SK-N-SH treated with all-trans-retinoic acid at 6 μM for 48 hours (cell line): ENCODE data around the gene SYK.

Source experiments
- ATAC-seq: fragments of 200-7000 bp; cut with Tn5 transposase; 3 replicates; pipeline ENCODE4 v1.9.1; 2020; ENCODE audit warnings: mild to moderate bottlenecking, moderate library complexity
- ARNTL ChIP-seq: fragments of 450-650 bp; formaldehyde crosslinking; IDR thresholded peaks from 2 replicates; pipeline ENCODE4 v1.5.0; 2020; ENCODE audit warnings: low read depth, mild to moderate bottlenecking, moderate library complexity, borderline replicate concordance
- BACH2 ChIP-seq: fragments of 250-450 bp; sonication (Bioruptor Pico); IDR thresholded peaks from 2 replicates; pipeline ENCODE4 v1.9.0; 2021; ENCODE audit warnings: mild to moderate bottlenecking, borderline replicate concordance
- CSDC2 ChIP-seq: fragments of 250-450 bp; sonication (Bioruptor Pico); IDR thresholded peaks from 2 replicates; pipeline ENCODE4 v1.5.0; 2020; ENCODE audit warnings: mild to moderate bottlenecking, moderate library complexity
- ESRRG ChIP-seq: fragments of 250-450 bp; sonication (Bioruptor Pico); IDR thresholded peaks from 2 replicates; pipeline ENCODE4 v1.6.1; 2021; ENCODE audit warnings: mild to moderate bottlenecking
- GLIS3 ChIP-seq: fragments of 250-450 bp; sonication (Bioruptor Pico); IDR thresholded peaks from 2 replicates; pipeline ENCODE4 v1.5.0; 2020; ENCODE audit warnings: mild to moderate bottlenecking, moderate library complexity
- ISL1 ChIP-seq: fragments of 250-450 bp; sonication (Bioruptor Pico); IDR thresholded peaks from 2 replicates; pipeline ENCODE4 v2.1.2; 2022; ENCODE audit warnings: mild to moderate bottlenecking, moderate library complexity
- OSR1 ChIP-seq: fragments of 250-450 bp; sonication (Bioruptor Pico); IDR thresholded peaks from 2 replicates; pipeline ENCODE4 v1.8.0; 2022; ENCODE audit warnings: moderate library complexity, mild to moderate bottlenecking, inconsistent platforms
- PPARA ChIP-seq: fragments of 250-450 bp; sonication (Bioruptor Pico); IDR thresholded peaks from 2 replicates; pipeline ENCODE4 v1.5.0; 2020; ENCODE audit warnings: mild to moderate bottlenecking, borderline replicate concordance
- RARB ChIP-seq: fragments of 250-450 bp; sonication (Bioruptor Pico); IDR thresholded peaks from 2 replicates; pipeline ENCODE4 v1.8.0; 2021; ENCODE audit warnings: mild to moderate bottlenecking, moderate library complexity
- SNAI2 ChIP-seq: fragments of 250-450 bp; sonication (Bioruptor Pico); IDR thresholded peaks from 2 replicates; pipeline ENCODE4 v1.5.0; 2020; ENCODE audit warnings: mild to moderate bottlenecking, moderate library complexity
- TCF4 ChIP-seq: fragments of 250-450 bp; sonication (Bioruptor Pico); IDR thresholded peaks from 2 replicates; pipeline ENCODE4 v1.8.0; 2021; ENCODE audit warnings: mild to moderate bottlenecking, moderate library complexity, borderline replicate concordance
- TOX ChIP-seq: fragments of 250-450 bp; sonication (Bioruptor Pico); IDR thresholded peaks from 2 replicates; pipeline ENCODE4 v1.8.0; 2021; ENCODE audit warnings: mild to moderate bottlenecking, moderate library complexity, borderline replicate concordance
- ZFP3 ChIP-seq: fragments of 250-450 bp; sonication (Bioruptor Pico); IDR thresholded peaks from 2 replicates; pipeline ENCODE4 v1.5.0; 2020; ENCODE audit warnings: mild to moderate bottlenecking, moderate library complexity
- ZFP30 ChIP-seq: fragments of 450-650 bp; formaldehyde crosslinking; IDR thresholded peaks from 2 replicates; pipeline ENCODE4 v1.5.0; 2022; ENCODE audit warnings: mild to moderate bottlenecking, moderate library complexity
- ZNF565 ChIP-seq: fragments of 450-650 bp; formaldehyde crosslinking; conservative IDR thresholded peaks from 2 replicates; pipeline ENCODE4 v1.5.0; 2020; ENCODE audit warnings: low read depth, mild to moderate bottlenecking, moderate library complexity
- ZNF70 ChIP-seq: fragments of 450-650 bp; formaldehyde crosslinking; IDR thresholded peaks from 2 replicates; pipeline ENCODE4 v1.5.0; 2020; ENCODE audit warnings: mild to moderate bottlenecking, moderate library complexity
- ZNF8 ChIP-seq: fragments of 450-650 bp; formaldehyde crosslinking; IDR thresholded peaks from 2 replicates; pipeline ENCODE4 v1.5.0; 2020; ENCODE audit warnings: mild to moderate bottlenecking, moderate library complexity
- TF ChIP-seq, protein P1 (sequence below): fragments of 250-450 bp; sonication (Bioruptor Pico); IDR thresholded peaks from 2 replicates; pipeline ENCODE4 v1.8.0; 2020; ENCODE audit warnings: mild to moderate bottlenecking, moderate library complexity, borderline replicate concordance
- TF ChIP-seq, protein P2 (sequence below): fragments of 250-450 bp; sonication (Bioruptor Pico); IDR thresholded peaks from 2 replicates; pipeline ENCODE4 v1.5.1; 2021; ENCODE audit warnings: mild to moderate bottlenecking, moderate library complexity
- TF ChIP-seq, protein P3 (sequence below): fragments of 250-450 bp; sonication (Bioruptor Pico); IDR thresholded peaks from 2 replicates; pipeline ENCODE4 v1.5.1; 2020; ENCODE audit warnings: low read depth, mild to moderate bottlenecking, moderate library complexity
- TF ChIP-seq, protein P4 (sequence below): fragments of 250-450 bp; sonication (Bioruptor Pico); IDR thresholded peaks from 2 replicates; pipeline ENCODE4 v1.8.0; 2021; ENCODE audit warnings: low read depth, mild to moderate bottlenecking, moderate library complexity, borderline replicate concordance
- TF ChIP-seq, protein P5 (sequence below): fragments of 250-450 bp; sonication (Bioruptor Pico); IDR thresholded peaks from 2 replicates; pipeline ENCODE4 v1.5.0; 2020; ENCODE audit warnings: mild to moderate bottlenecking, moderate library complexity

SYK gene

DNA sequence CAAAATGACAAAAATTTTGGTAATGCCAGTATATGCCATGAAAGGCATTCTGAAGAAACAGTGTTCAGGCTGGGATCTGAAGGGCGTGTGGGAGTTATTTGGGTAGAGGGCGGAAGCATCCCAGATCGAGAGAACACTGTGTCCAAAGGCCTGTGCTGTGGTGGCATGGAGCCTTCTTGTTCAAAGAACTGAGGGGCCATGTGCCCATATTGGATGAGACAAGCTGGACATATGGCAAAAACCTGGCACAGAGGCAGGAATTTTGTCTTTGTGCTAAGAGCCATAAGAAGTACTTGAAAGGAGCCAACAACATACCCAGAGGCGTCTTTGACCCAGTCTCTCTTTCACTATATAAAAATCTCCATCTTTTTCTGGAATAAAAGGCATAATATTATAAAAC lies 128.0 kb downstream of the SYK start:
- ATAC-seq = no peak
- TF ChIP-seq ESRRG (CRISPR knock-in tag) (no peak), ZNF565 (CRISPR knock-in tag) (no peak), BACH2 (CRISPR knock-in tag) (no peak), OSR1 (CRISPR knock-in tag) (no peak), SNAI2 (no peak), GLIS3 (CRISPR knock-in tag) (no peak), TOX (CRISPR knock-in tag) (no peak), RARB (CRISPR knock-in tag) (no peak), ZFP30 (no peak), PPARA (CRISPR knock-in tag) (no peak), CSDC2 (CRISPR knock-in tag) (no peak), ISL1 (CRISPR knock-in tag) (no peak), TCF4 (CRISPR knock-in tag) (no peak), ZFP3 (CRISPR knock-in tag) (no peak), ZNF70 (no peak)
- TF ChIP-seq, protein P1, sequence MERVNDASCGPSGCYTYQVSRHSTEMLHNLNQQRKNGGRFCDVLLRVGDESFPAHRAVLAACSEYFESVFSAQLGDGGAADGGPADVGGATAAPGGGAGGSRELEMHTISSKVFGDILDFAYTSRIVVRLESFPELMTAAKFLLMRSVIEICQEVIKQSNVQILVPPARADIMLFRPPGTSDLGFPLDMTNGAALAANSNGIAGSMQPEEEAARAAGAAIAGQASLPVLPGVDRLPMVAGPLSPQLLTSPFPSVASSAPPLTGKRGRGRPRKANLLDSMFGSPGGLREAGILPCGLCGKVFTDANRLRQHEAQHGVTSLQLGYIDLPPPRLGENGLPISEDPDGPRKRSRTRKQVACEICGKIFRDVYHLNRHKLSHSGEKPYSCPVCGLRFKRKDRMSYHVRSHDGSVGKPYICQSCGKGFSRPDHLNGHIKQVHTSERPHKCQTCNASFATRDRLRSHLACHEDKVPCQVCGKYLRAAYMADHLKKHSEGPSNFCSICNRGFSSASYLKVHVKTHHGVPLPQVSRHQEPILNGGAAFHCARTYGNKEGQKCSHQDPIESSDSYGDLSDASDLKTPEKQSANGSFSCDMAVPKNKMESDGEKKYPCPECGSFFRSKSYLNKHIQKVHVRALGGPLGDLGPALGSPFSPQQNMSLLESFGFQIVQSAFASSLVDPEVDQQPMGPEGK (CRISPR knock-in tag) = no peak
- TF ChIP-seq, protein P2, sequence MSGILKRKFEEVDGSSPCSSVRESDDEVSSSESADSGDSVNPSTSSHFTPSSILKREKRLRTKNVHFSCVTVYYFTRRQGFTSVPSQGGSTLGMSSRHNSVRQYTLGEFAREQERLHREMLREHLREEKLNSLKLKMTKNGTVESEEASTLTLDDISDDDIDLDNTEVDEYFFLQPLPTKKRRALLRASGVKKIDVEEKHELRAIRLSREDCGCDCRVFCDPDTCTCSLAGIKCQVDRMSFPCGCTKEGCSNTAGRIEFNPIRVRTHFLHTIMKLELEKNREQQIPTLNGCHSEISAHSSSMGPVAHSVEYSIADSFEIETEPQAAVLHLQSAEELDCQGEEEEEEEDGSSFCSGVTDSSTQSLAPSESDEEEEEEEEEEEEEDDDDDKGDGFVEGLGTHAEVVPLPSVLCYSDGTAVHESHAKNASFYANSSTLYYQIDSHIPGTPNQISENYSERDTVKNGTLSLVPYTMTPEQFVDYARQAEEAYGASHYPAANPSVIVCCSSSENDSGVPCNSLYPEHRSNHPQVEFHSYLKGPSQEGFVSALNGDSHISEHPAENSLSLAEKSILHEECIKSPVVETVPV = no peak
- TF ChIP-seq, protein P3, sequence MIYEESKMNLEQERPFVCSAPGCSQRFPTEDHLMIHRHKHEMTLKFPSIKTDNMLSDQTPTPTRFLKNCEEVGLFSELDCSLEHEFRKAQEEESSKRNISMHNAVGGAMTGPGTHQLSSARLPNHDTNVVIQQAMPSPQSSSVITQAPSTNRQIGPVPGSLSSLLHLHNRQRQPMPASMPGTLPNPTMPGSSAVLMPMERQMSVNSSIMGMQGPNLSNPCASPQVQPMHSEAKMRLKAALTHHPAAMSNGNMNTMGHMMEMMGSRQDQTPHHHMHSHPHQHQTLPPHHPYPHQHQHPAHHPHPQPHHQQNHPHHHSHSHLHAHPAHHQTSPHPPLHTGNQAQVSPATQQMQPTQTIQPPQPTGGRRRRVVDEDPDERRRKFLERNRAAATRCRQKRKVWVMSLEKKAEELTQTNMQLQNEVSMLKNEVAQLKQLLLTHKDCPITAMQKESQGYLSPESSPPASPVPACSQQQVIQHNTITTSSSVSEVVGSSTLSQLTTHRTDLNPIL (CRISPR knock-in tag) = no peak

DNA sequence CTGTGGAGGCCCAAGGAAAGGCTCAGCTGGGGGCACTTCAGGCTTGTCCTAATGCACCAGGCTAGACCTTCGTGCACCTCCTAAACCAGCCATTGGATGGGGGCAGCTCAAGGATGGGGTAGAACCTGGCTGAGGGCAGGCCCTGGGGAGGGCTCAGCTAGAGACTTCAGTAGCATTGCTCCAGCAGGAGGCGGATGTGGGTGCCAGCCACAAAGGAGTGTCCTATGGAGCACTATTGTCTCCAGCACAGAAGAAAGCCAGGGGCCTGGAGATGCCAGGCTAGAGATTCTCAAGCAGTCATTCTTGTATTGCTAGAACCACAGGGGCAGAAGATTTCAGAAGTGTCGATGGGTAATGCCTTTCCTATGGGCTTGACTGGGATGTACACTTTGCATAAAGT lies 131.8 kb downstream of the SYK start:
- ATAC-seq = no peak
- TF ChIP-seq ZNF565 (CRISPR knock-in tag) (no peak), TOX (CRISPR knock-in tag) (no peak), ARNTL (CRISPR knock-in tag) (no peak), GLIS3 (CRISPR knock-in tag) (no peak)
- TF ChIP-seq, protein P3 (CRISPR knock-in tag) = no peak
- TF ChIP-seq, protein P4, sequence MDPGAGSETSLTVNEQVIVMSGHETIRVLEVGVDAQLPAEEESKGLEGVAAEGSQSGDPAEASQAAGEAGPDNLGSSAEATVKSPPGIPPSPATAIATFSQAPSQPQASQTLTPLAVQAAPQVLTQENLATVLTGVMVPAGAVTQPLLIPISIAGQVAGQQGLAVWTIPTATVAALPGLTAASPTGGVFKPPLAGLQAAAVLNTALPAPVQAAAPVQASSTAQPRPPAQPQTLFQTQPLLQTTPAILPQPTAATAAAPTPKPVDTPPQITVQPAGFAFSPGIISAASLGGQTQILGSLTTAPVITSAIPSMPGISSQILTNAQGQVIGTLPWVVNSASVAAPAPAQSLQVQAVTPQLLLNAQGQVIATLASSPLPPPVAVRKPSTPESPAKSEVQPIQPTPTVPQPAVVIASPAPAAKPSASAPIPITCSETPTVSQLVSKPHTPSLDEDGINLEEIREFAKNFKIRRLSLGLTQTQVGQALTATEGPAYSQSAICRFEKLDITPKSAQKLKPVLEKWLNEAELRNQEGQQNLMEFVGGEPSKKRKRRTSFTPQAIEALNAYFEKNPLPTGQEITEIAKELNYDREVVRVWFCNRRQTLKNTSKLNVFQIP (CRISPR knock-in tag) = no peak
- TF ChIP-seq, all 23 proteins: peak for 0

DNA sequence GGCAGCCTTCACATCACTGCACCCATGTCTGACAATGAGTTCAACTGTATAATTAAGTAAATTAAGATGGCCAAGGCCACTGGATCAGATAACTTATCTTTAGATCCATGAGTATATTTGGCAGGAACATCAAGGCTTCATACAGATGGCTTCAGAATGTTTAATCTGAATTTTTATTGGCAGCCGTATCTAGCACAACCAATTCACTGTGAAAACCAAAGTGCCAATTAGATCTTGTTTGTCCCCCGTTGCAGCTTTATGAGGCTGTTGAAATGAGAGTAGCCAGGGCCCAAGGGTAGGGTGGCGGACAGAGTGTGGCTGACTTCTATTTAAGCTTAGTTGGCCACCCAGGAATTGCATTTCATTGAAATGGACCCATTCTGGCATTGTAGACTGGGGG lies 137.7 kb downstream of the SYK start:
- ATAC-seq = no peak
- TF ChIP-seq RARB (CRISPR knock-in tag) (no peak), GLIS3 (CRISPR knock-in tag) (no peak), ARNTL (CRISPR knock-in tag) (no peak), ZNF8 (no peak), BACH2 (CRISPR knock-in tag) (no peak), ESRRG (CRISPR knock-in tag) (no peak), PPARA (CRISPR knock-in tag) (no peak)
- TF ChIP-seq, protein P1 (CRISPR knock-in tag) = no peak
- TF ChIP-seq, protein P5, sequence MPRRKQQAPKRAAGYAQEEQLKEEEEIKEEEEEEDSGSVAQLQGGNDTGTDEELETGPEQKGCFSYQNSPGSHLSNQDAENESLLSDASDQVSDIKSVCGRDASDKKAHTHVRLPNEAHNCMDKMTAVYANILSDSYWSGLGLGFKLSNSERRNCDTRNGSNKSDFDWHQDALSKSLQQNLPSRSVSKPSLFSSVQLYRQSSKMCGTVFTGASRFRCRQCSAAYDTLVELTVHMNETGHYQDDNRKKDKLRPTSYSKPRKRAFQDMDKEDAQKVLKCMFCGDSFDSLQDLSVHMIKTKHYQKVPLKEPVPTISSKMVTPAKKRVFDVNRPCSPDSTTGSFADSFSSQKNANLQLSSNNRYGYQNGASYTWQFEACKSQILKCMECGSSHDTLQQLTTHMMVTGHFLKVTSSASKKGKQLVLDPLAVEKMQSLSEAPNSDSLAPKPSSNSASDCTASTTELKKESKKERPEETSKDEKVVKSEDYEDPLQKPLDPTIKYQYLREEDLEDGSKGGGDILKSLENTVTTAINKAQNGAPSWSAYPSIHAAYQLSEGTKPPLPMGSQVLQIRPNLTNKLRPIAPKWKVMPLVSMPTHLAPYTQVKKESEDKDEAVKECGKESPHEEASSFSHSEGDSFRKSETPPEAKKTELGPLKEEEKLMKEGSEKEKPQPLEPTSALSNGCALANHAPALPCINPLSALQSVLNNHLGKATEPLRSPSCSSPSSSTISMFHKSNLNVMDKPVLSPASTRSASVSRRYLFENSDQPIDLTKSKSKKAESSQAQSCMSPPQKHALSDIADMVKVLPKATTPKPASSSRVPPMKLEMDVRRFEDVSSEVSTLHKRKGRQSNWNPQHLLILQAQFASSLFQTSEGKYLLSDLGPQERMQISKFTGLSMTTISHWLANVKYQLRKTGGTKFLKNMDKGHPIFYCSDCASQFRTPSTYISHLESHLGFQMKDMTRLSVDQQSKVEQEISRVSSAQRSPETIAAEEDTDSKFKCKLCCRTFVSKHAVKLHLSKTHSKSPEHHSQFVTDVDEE = no peak
- TF ChIP-seq, protein P3 (CRISPR knock-in tag) = no peak
- TF ChIP-seq, protein P4 (CRISPR knock-in tag) = no peak
